Stimulated activated naive CD4-positive, alpha-beta T cell treated with Interleukin-2 at 50 U/mL for 16 hours (primary cell): Measurements from ENCODE around the gene LHFPL3.
"Not testable (repeated sequence)": the region's sequence is repeated elsewhere in the genome, so short reads cannot be mapped to it uniquely, and the experiment has no call there.

Experiments used
- DNase-seq: peaks from one replicate; lab custom pipeline; 2025; lab: John Stamatoyannopoulos, UW

The LHFPL3 gene

GRCh38 chr7:104695563-104695962 is 367.2 kb downstream of the LHFPL3 start:
- no peak for DNase-seq

- no peak for DNase-seq
These were observed 371.9 kb downstream of the LHFPL3 start for GRCh38 chr7:104700336-104700735.

GRCh38 chr7:104721027-104721426 is 392.6 kb downstream of the LHFPL3 start:
- DNase-seq, result not testable (repeated sequence)

GRCh38 chr7:104723001-104723400 is 394.6 kb downstream of the LHFPL3 start:
- no peak for DNase-seq

- no peak for DNase-seq
These were observed 430.1 kb downstream of the LHFPL3 start for GRCh38 chr7:104758504-104758903.

GRCh38 chr7:104761892-104762291 is 433.5 kb downstream of the LHFPL3 start:
- no peak for DNase-seq

- DNase-seq, result no peak
These were observed 438.7 kb downstream of the LHFPL3 start for GRCh38 chr7:104767113-104767512.

- no peak for DNase-seq
These were observed 439.6 kb downstream of the LHFPL3 start for GRCh38 chr7:104767826-104768536.

- no peak for DNase-seq
These were observed 444.3 kb downstream of the LHFPL3 start for GRCh38 chr7:104772405-104773345.

- no peak for DNase-seq
These were observed 445.4 kb downstream of the LHFPL3 start for GRCh38 chr7:104773796-104774195.

GRCh38 chr7:104775531-104775930 is 447.1 kb downstream of the LHFPL3 start:
- DNase-seq, result no peak

GRCh38 chr7:104777301-104777800 is 448.9 kb downstream of the LHFPL3 start:
- DNase-seq, result no peak

GRCh38 chr7:104779888-104780287 is 451.5 kb downstream of the LHFPL3 start:
- DNase-seq, result no peak

GRCh38 chr7:104784686-104785085 is 456.3 kb downstream of the LHFPL3 start:
- DNase-seq, result no peak

- no peak for DNase-seq
These were observed 461.4 kb downstream of the LHFPL3 start for GRCh38 chr7:104789780-104790179.

- no peak for DNase-seq
These were observed 462.0 kb downstream of the LHFPL3 start for GRCh38 chr7:104790440-104790839.

- no peak for DNase-seq
These were observed 462.7 kb downstream of the LHFPL3 start for GRCh38 chr7:104791080-104791479.

- no peak for DNase-seq
These were observed 464.7 kb downstream of the LHFPL3 start for GRCh38 chr7:104793066-104793465.

GRCh38 chr7:104794154-104794553 is 465.8 kb downstream of the LHFPL3 start:
- DNase-seq, result no peak

GRCh38 chr7:104794589-104794988 is 466.2 kb downstream of the LHFPL3 start:
- DNase-seq, result no peak

GRCh38 chr7:104795086-104795485 is 466.7 kb downstream of the LHFPL3 start:
- DNase-seq, result no peak

- DNase-seq, result no peak
These were observed 467.4 kb downstream of the LHFPL3 start for GRCh38 chr7:104795616-104796398.
